Measurements from ENCODE around the gene GALNT7. TPM values are rescaled to one million over a fixed set of nuclear protein-coding genes. Genes with fewer than 3 reads are reported as not detected.

Gene GALNT7
- total and polyA plus RNA-seq, 2 of the 13 experiments (the other 11 are each of a cell fraction or from before 2014, with no cell fraction given), result 0.08 to 0.13 TPM

GRCh38 chr4:173334085-173334890 lies 165.7 kb downstream of the GALNT7 start, which contains the start of gene HMGB2 (continued):
- TF ChIP-seq SOX6 (IDR thresholded peaks at IDR 0.05), result no peak
- peak; percentile 24; the same call in 1 of the 2 replicates for TF ChIP-seq SOX6 (CRISPR knock-in tag; IDR thresholded peaks at IDR 0.05)
- no peak for TF ChIP-seq NBN (conservative IDR thresholded peaks at IDR 0.05)
- peak; percentile 100 for TF ChIP-seq BORCS8-MEF2B (CRISPR knock-in tag; IDR thresholded peaks at IDR 0.05)
- TF ChIP-seq NR2F1 (CRISPR knock-in tag; IDR thresholded peaks at IDR 0.05), result no peak
- TF ChIP-seq, protein P1, sequence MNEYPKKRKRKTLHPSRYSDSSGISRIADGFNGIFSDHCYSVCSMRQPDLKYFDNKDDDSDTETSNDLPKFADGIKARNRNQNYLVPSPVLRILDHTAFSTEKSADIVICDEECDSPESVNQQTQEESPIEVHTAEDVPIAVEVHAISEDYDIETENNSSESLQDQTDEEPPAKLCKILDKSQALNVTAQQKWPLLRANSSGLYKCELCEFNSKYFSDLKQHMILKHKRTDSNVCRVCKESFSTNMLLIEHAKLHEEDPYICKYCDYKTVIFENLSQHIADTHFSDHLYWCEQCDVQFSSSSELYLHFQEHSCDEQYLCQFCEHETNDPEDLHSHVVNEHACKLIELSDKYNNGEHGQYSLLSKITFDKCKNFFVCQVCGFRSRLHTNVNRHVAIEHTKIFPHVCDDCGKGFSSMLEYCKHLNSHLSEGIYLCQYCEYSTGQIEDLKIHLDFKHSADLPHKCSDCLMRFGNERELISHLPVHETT (CRISPR knock-in tag; conservative IDR thresholded peaks at IDR 0.05), result peak; percentile 9; the same call in 1 of the 2 replicates
- no peak for TF ChIP-seq PHB2 (IDR thresholded peaks at IDR 0.05; ENCODE audit: partially characterized antibody)
- no peak for TF ChIP-seq ZNF432 (CRISPR knock-in tag; IDR thresholded peaks at IDR 0.05; ENCODE audit: borderline replicate concordance)
- TF ChIP-seq GLI4 (CRISPR knock-in tag; IDR thresholded peaks at IDR 0.05; ENCODE audit: borderline replicate concordance), result no peak
- TF ChIP-seq, protein P2, sequence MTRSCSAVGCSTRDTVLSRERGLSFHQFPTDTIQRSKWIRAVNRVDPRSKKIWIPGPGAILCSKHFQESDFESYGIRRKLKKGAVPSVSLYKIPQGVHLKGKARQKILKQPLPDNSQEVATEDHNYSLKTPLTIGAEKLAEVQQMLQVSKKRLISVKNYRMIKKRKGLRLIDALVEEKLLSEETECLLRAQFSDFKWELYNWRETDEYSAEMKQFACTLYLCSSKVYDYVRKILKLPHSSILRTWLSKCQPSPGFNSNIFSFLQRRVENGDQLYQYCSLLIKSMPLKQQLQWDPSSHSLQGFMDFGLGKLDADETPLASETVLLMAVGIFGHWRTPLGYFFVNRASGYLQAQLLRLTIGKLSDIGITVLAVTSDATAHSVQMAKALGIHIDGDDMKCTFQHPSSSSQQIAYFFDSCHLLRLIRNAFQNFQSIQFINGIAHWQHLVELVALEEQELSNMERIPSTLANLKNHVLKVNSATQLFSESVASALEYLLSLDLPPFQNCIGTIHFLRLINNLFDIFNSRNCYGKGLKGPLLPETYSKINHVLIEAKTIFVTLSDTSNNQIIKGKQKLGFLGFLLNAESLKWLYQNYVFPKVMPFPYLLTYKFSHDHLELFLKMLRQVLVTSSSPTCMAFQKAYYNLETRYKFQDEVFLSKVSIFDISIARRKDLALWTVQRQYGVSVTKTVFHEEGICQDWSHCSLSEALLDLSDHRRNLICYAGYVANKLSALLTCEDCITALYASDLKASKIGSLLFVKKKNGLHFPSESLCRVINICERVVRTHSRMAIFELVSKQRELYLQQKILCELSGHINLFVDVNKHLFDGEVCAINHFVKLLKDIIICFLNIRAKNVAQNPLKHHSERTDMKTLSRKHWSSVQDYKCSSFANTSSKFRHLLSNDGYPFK (CRISPR knock-in tag; IDR thresholded peaks at IDR 0.05; ENCODE audit: borderline replicate concordance), result peak; percentile 21; the same call in 1 of the 2 replicates
- peak; percentile 95 for TF ChIP-seq SAP130 (CRISPR knock-in tag; IDR thresholded peaks at IDR 0.05; ENCODE audit: low read depth)
- TF ChIP-seq SIN3B (IDR thresholded peaks at IDR 0.05; ENCODE audit: low read length), result peak; percentile 96
- peak; percentile 64 for TF ChIP-seq ASH2L (IDR thresholded peaks at IDR 0.05; ENCODE audit: insufficient read length, low read depth, low read length)
- TF ChIP-seq ZNF251 (CRISPR knock-in tag; IDR thresholded peaks at IDR 0.05), result no peak
- no peak for TF ChIP-seq ZNF17 (CRISPR knock-in tag; IDR thresholded peaks at IDR 0.05)
- TF ChIP-seq HDAC6 (IDR thresholded peaks at IDR 0.05; ENCODE audit: low read depth, low read length), result no peak
- TF ChIP-seq, protein P3, sequence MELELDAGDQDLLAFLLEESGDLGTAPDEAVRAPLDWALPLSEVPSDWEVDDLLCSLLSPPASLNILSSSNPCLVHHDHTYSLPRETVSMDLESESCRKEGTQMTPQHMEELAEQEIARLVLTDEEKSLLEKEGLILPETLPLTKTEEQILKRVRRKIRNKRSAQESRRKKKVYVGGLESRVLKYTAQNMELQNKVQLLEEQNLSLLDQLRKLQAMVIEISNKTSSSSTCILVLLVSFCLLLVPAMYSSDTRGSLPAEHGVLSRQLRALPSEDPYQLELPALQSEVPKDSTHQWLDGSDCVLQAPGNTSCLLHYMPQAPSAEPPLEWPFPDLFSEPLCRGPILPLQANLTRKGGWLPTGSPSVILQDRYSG (CRISPR knock-in tag; IDR thresholded peaks at IDR 0.05), result no peak
- TF ChIP-seq KDM5A (IDR thresholded peaks at IDR 0.05; ENCODE audit: borderline replicate concordance, low read length), result no peak
- peak; percentile 54; the same call in 1 of the 2 replicates for TF ChIP-seq SIN3A (IDR thresholded peaks at IDR 0.05; ENCODE audit: borderline replicate concordance, low read depth, low read length)
- TF ChIP-seq, protein P4, sequence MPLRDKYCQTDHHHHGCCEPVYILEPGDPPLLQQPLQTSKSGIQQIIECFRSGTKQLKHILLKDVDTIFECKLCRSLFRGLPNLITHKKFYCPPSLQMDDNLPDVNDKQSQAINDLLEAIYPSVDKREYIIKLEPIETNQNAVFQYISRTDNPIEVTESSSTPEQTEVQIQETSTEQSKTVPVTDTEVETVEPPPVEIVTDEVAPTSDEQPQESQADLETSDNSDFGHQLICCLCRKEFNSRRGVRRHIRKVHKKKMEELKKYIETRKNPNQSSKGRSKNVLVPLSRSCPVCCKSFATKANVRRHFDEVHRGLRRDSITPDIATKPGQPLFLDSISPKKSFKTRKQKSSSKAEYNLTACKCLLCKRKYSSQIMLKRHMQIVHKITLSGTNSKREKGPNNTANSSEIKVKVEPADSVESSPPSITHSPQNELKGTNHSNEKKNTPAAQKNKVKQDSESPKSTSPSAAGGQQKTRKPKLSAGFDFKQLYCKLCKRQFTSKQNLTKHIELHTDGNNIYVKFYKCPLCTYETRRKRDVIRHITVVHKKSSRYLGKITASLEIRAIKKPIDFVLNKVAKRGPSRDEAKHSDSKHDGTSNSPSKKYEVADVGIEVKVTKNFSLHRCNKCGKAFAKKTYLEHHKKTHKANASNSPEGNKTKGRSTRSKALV (CRISPR knock-in tag; IDR thresholded peaks at IDR 0.05), result no peak
- no peak; the same call in 1 of the 2 replicates for TF ChIP-seq MEIS2 (CRISPR knock-in tag; IDR thresholded peaks at IDR 0.05)
- TF ChIP-seq ZKSCAN1 (IDR thresholded peaks at IDR 0.05; ENCODE audit: low read length), result no peak
- TF ChIP-seq KAT8 (CRISPR knock-in tag; IDR thresholded peaks at IDR 0.05), result peak; percentile 80
- 0 out of 2 replicates have a peak, but pooled peaks have one; percentile 20 for TF ChIP-seq ZNF776 (CRISPR knock-in tag; IDR thresholded peaks at IDR 0.05)

Data from HepG2 (cell line).